Sigmoid colon (tissue), 7 donors: ENCODE data around the gene PDZD7. TPM values are rescaled to one million over a fixed set of nuclear protein-coding genes. Genes with fewer than 3 reads are reported as not detected.
A peak's percentile ranks its signal among the peaks of the same experiment; 100 is the strongest.

ENCODE experiments used
- DNase-seq: peaks from one replicate; pipeline ENCODE4 v3.0.0-alpha.2; 2019
- H3K27ac ChIP-seq, 4 donors: fragments of 200-600 bp; sonication (generic); one replicate each; pipeline ENCODE4 v1.5.1; 2016 to 2019; ENCODE audit warnings: mild to moderate bottlenecking in 1 of 4
- H3K27me3 ChIP-seq, 3 donors: fragments of 200-600 bp; sonication (generic); one replicate each; pipeline ENCODE4 v1.5.1; 2019; ENCODE audit warnings: mild to moderate bottlenecking in 1 of 3
- H3K36me3 ChIP-seq, 4 donors: fragments of 200-600 bp; sonication (generic); one replicate each; pipeline ENCODE4 v1.5.1; 2016 to 2019
- H3K4me1 ChIP-seq, 4 donors: fragments of 200-600 bp; sonication (generic); one replicate each; pipeline ENCODE4 v1.5.1; 2017 to 2019
- H3K4me3 ChIP-seq, 4 donors: fragments of 200-600 bp; sonication (generic); one replicate each; pipeline ENCODE4 v1.5.1; 2017 to 2019; ENCODE audit warnings: mild to moderate bottlenecking in 2 of 4, moderate library complexity in 1 of 4
- H3K9me3 ChIP-seq, 4 donors: fragments of 200-600 bp in 3 of 4; sonication (generic) in 3 of 4; one replicate each; pipeline versions ENCODE4 v1.5.1 to v1.6.1; 2013 to 2019
- EP300 ChIP-seq, 4 donors: sonication (generic); formaldehyde crosslinking; IDR thresholded peaks; one replicate each; pipeline ENCODE4 v1.6.1; 2017; ENCODE audit warnings: antibody characterized with exemption in 4 of 4
- POLR2A ChIP-seq, 2 donors: fragments of 450-650 bp; IDR thresholded peaks; one replicate each; pipeline ENCODE4 v1.6.1; 2016; ENCODE audit warnings: antibody characterized with exemption in 2 of 2, mild to moderate bottlenecking in 2 of 2, moderate library complexity in 2 of 2
- POLR2AphosphoS5 ChIP-seq, 4 donors: sonication (generic); formaldehyde crosslinking; IDR thresholded peaks; one replicate each; pipeline ENCODE4 v1.6.1; 2017; ENCODE audit warnings: antibody characterized with exemption in 4 of 4
- WGBS, 2 donors: extraction: QIAGEN DNeasy Blood & Tissue Kit; methylation state at CpG; one replicate each; pipeline ENCODE4 v1.1.7; 2013; 5-methylcytosine and 5-hydroxymethylcytosine counted together
- intact Hi-C: fragments of 100-400 bp; cut with DNase I; formaldehyde crosslinking; loops from one replicate; pipeline ENCODE4 v1.15.1; 2023
- polyA plus RNA-seq, 3 donors: library from polyadenylated mRNA; stranded (reverse); fragments of 200-250 nt; gene quantifications; one replicate each; pipeline ENCODE4 v1.2.3, GENCODE V29; 2013
- total RNA-seq, 4 donors: library from RNA; depleted of rRNA; stranded (reverse); fragments of >200 nt; gene quantifications; one replicate each; pipeline ENCODE4 v1.1.0, GENCODE V29; 2016
- TF ChIP-seq, protein P1 (sequence below), 4 experiments: fragments of 450-650 bp in 3 of 4; fragments of 200-600 bp in 1 of 4; IDR thresholded peaks; one replicate each; pipeline ENCODE4 v1.5.1; 2016 to 2019; ENCODE audit warnings: antibody characterized with exemption in 4 of 4, mild to moderate bottlenecking in 3 of 4, moderate library complexity in 2 of 4
- donor health status: healthy with polysubstance abuse.
- donor health status: Bipolar disorder and iron deficiency.
- donor health status: healthy.

PDZD7 gene
- total and polyA plus RNA-seq, 7 donors = 0.16 to 2.4 (median 0.90) TPM; not detected in 1

DNA sequence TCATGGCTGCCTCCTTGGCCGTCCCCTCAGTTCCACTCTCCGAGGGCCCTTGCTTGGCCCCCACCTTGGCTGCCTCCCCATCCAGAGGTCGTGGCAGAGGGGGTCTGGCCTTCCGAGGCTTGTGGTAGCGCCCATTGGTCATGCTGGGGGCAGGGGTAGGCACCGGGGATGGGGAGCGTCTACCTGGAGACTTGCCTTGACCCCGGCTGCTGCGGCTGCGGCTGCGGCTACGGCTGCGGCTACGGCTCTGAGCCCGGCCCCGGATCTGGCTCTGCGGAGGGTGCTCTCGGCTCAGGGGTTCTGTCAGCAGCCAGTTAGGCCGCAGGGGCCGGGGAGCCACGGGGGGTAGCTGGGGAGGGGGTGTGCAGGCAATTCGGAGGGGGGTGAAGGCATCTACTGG, 20.6 kb downstream of the PDZD7 start:
- no peaks in the 10 kb centered on the region for H3K9me3 ChIP-seq
- TF ChIP-seq, protein P1, sequence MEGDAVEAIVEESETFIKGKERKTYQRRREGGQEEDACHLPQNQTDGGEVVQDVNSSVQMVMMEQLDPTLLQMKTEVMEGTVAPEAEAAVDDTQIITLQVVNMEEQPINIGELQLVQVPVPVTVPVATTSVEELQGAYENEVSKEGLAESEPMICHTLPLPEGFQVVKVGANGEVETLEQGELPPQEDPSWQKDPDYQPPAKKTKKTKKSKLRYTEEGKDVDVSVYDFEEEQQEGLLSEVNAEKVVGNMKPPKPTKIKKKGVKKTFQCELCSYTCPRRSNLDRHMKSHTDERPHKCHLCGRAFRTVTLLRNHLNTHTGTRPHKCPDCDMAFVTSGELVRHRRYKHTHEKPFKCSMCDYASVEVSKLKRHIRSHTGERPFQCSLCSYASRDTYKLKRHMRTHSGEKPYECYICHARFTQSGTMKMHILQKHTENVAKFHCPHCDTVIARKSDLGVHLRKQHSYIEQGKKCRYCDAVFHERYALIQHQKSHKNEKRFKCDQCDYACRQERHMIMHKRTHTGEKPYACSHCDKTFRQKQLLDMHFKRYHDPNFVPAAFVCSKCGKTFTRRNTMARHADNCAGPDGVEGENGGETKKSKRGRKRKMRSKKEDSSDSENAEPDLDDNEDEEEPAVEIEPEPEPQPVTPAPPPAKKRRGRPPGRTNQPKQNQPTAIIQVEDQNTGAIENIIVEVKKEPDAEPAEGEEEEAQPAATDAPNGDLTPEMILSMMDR (IDR thresholded peaks at IDR 0.05) = no peak
- no peak for TF ChIP-seq EP300 (IDR thresholded peaks at IDR 0.05)
- TF ChIP-seq POLR2A (IDR thresholded peaks at IDR 0.05) = no peak
- TF ChIP-seq POLR2AphosphoS5 (IDR thresholded peaks at IDR 0.05) = no peak
- no peak overlapping the region for H3K4me3 ChIP-seq
- H3K27ac ChIP-seq = no peak overlapping the region
- H3K36me3 ChIP-seq = peaks cover 0 to 22% (median 18%) of the 10 kb centered on the region in 4 donors
- H3K27me3 ChIP-seq = peaks cover 0 to under 1% (median 0%) of the 10 kb centered on the region in 3 donors
- peaks cover 0 to 51% (median 42%) of the 10 kb centered on the region in 4 donors for H3K4me1 ChIP-seq
- intact Hi-C loops = no loop called here
- no peak for DNase-seq
- WGBS, 2 donors = 94 to 95% methylated on average over 22 of the region's 22 CpGs

DNA sequence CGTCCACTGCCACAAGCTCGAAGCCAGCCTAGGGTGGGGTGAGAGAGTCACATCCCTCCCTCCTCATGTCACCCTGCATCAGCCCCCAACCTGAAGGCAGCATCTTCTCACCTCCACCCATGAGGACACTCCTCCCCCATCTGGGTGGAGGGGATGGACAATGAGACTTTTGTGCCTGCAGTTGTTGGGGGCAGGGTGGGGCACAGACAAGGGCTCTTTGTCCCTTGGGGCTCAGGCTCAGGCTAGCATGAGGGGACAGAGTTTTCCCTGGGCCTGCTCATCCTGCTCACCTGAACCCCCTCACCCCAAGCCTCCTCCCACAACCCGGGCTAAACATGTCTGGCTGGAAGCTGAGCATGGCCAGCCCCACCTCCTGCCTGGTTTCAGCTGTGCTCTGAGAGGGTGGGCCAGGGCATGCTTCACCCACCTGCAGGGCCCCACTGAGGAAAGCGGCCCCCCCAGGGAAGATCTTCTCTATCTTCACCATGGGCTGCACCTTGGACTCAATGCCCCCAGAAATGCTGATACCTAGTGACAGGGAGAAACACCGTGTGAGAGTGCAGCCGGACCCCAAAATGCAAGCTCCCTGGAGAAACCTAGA, 22.0 kb downstream of the PDZD7 start:
- H3K36me3 ChIP-seq = peaks cover 5 to 36% (median 23%) of the 10 kb centered on the region in 4 donors
- H3K4me3 ChIP-seq = no peak overlapping the region
- peaks cover 0 to 49% (median 48%) of the 10 kb centered on the region in 4 donors for H3K4me1 ChIP-seq
- intact Hi-C loops = no loop called here
- no peak for TF ChIP-seq POLR2A (IDR thresholded peaks at IDR 0.05)
- TF ChIP-seq POLR2AphosphoS5 (IDR thresholded peaks at IDR 0.05) = no peak
- TF ChIP-seq EP300 (IDR thresholded peaks at IDR 0.05) = no peak
- TF ChIP-seq, protein P1 (IDR thresholded peaks at IDR 0.05) = no peak
- DNase-seq = no peak
- peak overlapping the region; percentile 45 to 72 (median 64) for H3K27ac ChIP-seq
- WGBS, 2 donors = 56 to 77% methylated on average over 6 of the region's 6 CpGs
- H3K9me3 ChIP-seq = no peaks in the 10 kb centered on the region
- no peaks in the 10 kb centered on the region for H3K27me3 ChIP-seq

DNA sequence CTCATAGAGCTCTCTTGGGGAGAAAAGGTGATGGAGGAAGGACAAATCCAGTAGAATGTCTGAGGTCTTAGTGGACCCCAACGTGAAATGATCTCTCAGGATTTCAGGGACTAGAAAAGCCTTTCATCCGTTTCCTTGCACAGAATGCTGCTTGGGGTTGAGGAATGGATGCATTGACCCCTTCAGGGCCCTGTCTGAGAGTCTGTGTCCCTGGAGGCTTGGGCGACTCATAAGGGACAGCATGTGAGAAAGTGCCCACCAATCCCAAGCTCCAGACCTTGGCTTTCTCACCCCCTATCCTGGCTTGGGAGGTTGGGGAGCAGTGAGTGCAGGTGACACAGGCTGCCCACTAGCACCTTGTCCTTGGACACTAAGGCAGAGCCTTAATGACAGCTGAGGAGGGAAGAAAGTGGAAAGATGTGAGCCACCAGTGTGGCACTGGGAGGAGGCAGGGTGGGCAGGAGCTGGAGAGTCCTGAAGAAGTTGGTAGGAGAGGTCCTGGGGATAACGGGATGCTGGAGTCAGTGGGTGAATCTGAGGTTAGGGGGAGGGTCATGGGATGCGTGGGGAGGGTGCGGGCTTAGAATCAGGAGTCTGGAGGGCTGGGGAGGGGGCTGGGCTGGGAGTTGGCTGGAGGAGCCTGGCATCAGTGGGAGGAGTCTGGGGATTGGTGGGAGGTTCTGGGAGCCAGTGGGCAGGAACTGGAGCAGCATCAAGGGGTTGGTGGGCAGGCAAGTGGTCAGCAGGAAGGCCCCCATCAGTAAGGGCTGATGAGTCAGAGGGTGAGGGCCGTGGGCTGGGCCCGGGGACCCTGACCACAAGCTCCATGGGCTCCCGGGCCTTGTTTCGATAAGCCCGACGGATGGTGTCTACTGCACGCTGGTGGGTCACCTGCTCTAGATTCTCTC, 22.8 kb downstream of the PDZD7 start:
- WGBS, 2 donors = 63 to 76% methylated on average over 13 of the region's 13 CpGs
- intact Hi-C loops = no loop called here
- H3K4me3 ChIP-seq = no peak overlapping the region
- no peaks in the 10 kb centered on the region for H3K27me3 ChIP-seq
- no peaks in the 10 kb centered on the region for H3K9me3 ChIP-seq
- H3K27ac ChIP-seq = peak overlapping the region; percentile 45 to 72 (median 64)
- peaks cover 0 to 49% (median 48%) of the 10 kb centered on the region in 4 donors for H3K4me1 ChIP-seq
- no peak for DNase-seq
- peaks cover 13 to 44% (median 30%) of the 10 kb centered on the region in 4 donors for H3K36me3 ChIP-seq
- TF ChIP-seq POLR2AphosphoS5 (IDR thresholded peaks at IDR 0.05) (peak in 2 of 4 donors; percentile 29 to 51), EP300 (IDR thresholded peaks at IDR 0.05) (no peak)

DNA sequence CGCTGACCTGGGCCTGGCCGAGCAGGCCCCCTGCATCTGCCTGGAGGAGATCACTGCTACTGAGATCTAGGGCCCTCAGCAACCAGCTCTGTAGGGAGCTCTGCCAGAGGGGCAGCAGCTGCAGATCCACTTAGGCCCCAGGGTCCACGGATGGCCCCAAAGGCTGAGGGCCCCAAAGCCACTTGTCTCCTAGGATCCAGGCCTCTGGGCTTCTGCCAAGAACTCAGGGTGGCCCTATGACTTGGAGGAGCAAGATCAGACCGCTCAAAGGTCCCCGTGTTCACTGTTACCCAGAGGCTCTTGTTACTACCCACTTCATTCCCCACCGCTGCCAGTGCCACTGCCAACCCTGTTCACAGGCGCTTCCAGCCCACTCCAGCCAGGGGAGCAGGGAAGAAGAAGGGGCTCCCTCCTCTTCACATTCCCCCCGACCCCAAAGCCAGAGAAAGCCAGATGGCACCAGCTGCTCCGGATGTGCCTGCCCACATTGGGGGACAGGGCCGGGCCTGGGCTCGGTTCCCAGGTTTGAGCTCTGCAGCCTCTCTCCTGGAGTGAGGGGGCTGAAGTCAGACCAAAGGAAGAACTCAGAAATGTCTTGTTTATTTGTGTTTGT, 23.7 kb downstream of the PDZD7 start:
- H3K4me3 ChIP-seq = no peak overlapping the region
- peaks cover 0 to 51% (median 47%) of the 10 kb centered on the region in 4 donors for H3K4me1 ChIP-seq
- H3K36me3 ChIP-seq = peaks cover 17 to 53% (median 34%) of the 10 kb centered on the region in 4 donors
- peak overlapping the region; percentile 45 to 72 (median 64) for H3K27ac ChIP-seq
- H3K9me3 ChIP-seq = no peaks in the 10 kb centered on the region
- peak; percentile 62 for DNase-seq
- intact Hi-C loops = no loop called here
- WGBS, 2 donors = 69 to 73% methylated on average over 11 of the region's 11 CpGs
- no peaks in the 10 kb centered on the region for H3K27me3 ChIP-seq
- peak in 1 of 4 donors; percentile 7 for TF ChIP-seq POLR2AphosphoS5 (IDR thresholded peaks at IDR 0.05)
- TF ChIP-seq POLR2A (IDR thresholded peaks at IDR 0.05) = no peak
- TF ChIP-seq, protein P1 (IDR thresholded peaks at IDR 0.05) = no peak
